Activated CD4-positive, alpha-beta T cell treated with anti-CD3 and anti-CD28 coated beads, Interleukin-2, amount 50 U/mL, for 16 hours (primary cell): ENCODE results near the gene LGI4.
A peak's percentile ranks its signal among the peaks of the same experiment; 100 is the strongest.
"Not testable (repeated sequence)": the region's sequence is repeated elsewhere in the genome, so short reads cannot be mapped to it uniquely, and the experiment has no call there.

Source experiments
- DNase-seq: peaks from one replicate; pipeline ENCODE4 v3.0.0-alpha.2; 2020

Gene LGI4

GRCh38 chr19:35160629-35161433 lies 26.0 kb upstream of the LGI4 start:
- no peak for DNase-seq

GRCh38 chr19:35159606-35160005 lies 24.7 kb upstream of the LGI4 start:
- no peak for DNase-seq

GRCh38 chr19:35157431-35157830 lies 22.6 kb upstream of the LGI4 start:
- DNase-seq: no peak

GRCh38 chr19:35156673-35157014 lies 21.8 kb upstream of the LGI4 start:
- no peak for DNase-seq

- no peak for DNase-seq
Observed at GRCh38 chr19:35155981-35156672, 21.3 kb upstream of the LGI4 start.

GRCh38 chr19:35155441-35155840 lies 20.6 kb upstream of the LGI4 start:
- DNase-seq: peak; percentile 37

- DNase-seq: peak; percentile 76
Observed at GRCh38 chr19:35154525-35155406, 19.9 kb upstream of the LGI4 start, which contains the start of gene FXYD5. TSS of gene FXYD5 (plus strand) at chr19:35154735. CDS start at chr19:35155551, 816 bp downstream.

GRCh38 chr19:35153701-35154524 lies 19.1 kb upstream of the LGI4 start:
- peak; percentile 78 for DNase-seq

GRCh38 chr19:35153129-35153522 lies 18.3 kb upstream of the LGI4 start:
- DNase-seq: not testable (repeated sequence)

- no peak for DNase-seq
Observed at GRCh38 chr19:35151273-35152065, 16.6 kb upstream of the LGI4 start.

GRCh38 chr19:35150445-35150844 lies 15.6 kb upstream of the LGI4 start:
- no peak for DNase-seq

- DNase-seq: no peak
Observed at GRCh38 chr19:35149463-35149862, 14.6 kb upstream of the LGI4 start.

GRCh38 chr19:35146746-35147459 lies 12.0 kb upstream of the LGI4 start:
- DNase-seq: no peak

GRCh38 chr19:35144600-35145436 lies 10.0 kb upstream of the LGI4 start:
- no peak for DNase-seq

GRCh38 chr19:35144259-35144599 lies 9.4 kb upstream of the LGI4 start:
- no peak for DNase-seq

GRCh38 chr19:35143818-35144217 lies 9.0 kb upstream of the LGI4 start:
- DNase-seq: no peak

GRCh38 chr19:35143231-35143715 lies 8.4 kb upstream of the LGI4 start, which contains the start of gene FXYD7:
TSS of gene FXYD7 (plus strand) at chr19:35143255. CDS start at chr19:35143334, 79 bp downstream.
- no peak for DNase-seq

- DNase-seq: peak; percentile 69
Observed at GRCh38 chr19:35142606-35143230, 7.9 kb upstream of the LGI4 start.
